HepG2 (cell line): ENCODE measurements around the gene CA7. TPM values are rescaled to one million over a fixed set of nuclear protein-coding genes. Genes with fewer than 3 reads are reported as not detected.

Experiments
- ATAC-seq: fragments of 200-7000 bp; cut with Tn5 transposase; 3 replicates; pipeline ENCODE4 v1.9.1; 2020; ENCODE audit warnings: mild to moderate bottlenecking, moderate library complexity
- BruUV-seq: library from RNA; stranded (reverse); fragments of 400-500 nt; replicated peaks from 2 replicates; lab custom pipeline; 2021; lab: Mats Ljungman, UMichigan
- CTCF ChIA-PET: fragments of 300-600 bp; formaldehyde crosslinking; extraction: SDS; loops from one replicate; lab custom pipeline; 2021; ENCODE audit warnings: low total read pairs, inconsistent platforms, low intra/inter-chr PET ratio; lab: Yijun Ruan, JAX
- POLR2A ChIA-PET: fragments of 350-600 bp; sonication (Branson Sonifier 250); formaldehyde crosslinking; loops from one replicate; lab custom pipeline; 2020; ENCODE audit warnings: antibody characterized with exemption, inconsistent platforms; lab: Yijun Ruan, JAX
- DNase-seq: peaks from one replicate; pipeline ENCODE4 v3.0.0-alpha.2; 2015; ENCODE audit warnings: low spot score
- FAIRE-seq: peaks from 3 replicates; lab custom pipeline; 2011; peaks lifted over from hg19 to GRCh38; lab: Jason Lieb, UNC
- H2AFZ ChIP-seq: one replicate; pipeline ENCODE4 v1.6.1; 2011; ENCODE audit warnings: low read length, inconsistent platforms
- H3K27ac ChIP-seq: fragments of 300-600 bp; 3 replicates; pipeline ENCODE4 v1.8.0; 2011; ENCODE audit warnings: mixed run types, mild to moderate bottlenecking, mixed read lengths, low read length, inconsistent platforms; ENCODE audit not compliant: insufficient read depth; ENCODE audit errors: extremely low read length
- H3K27me3 ChIP-seq, 2 experiments: fragments of 200-600 bp in 1 of 2; 2 replicates in 1 of 2; 3 replicates in 1 of 2; pipeline versions ENCODE4 v1.6.0 to v1.8.0; 2011; ENCODE audit warnings: low read length in 2 of 2, mild to moderate bottlenecking in 2 of 2, moderate library complexity in 2 of 2, inconsistent platforms in 1 of 2; ENCODE audit not compliant: insufficient read depth in 2 of 2, control insufficient read depth in 1 of 2
- H3K36me3 ChIP-seq, 2 experiments: fragments of 200-600 bp in 1 of 2; replicated peaks in 1 of 2; 2 replicates in 1 of 2; 3 replicates in 1 of 2; pipeline versions ENCODE4 v1.5.1 to v1.8.0; 2011; ENCODE audit warnings: low read length in 2 of 2, inconsistent platforms in 1 of 2; ENCODE audit not compliant: insufficient read depth in 2 of 2, control insufficient read depth in 1 of 2
- H3K4me1 ChIP-seq: 2 replicates; pipeline ENCODE4 v1.5.1; 2012; ENCODE audit warnings: low read length, inconsistent platforms; ENCODE audit not compliant: insufficient read depth
- H3K4me2 ChIP-seq: 2 replicates; pipeline ENCODE4 v1.6.0; 2011; ENCODE audit warnings: low read depth, low read length, inconsistent platforms
- H3K4me3 ChIP-seq, 3 experiments: fragments of 200-600 bp in 1 of 3; sonication (generic), shearing (Covaris generic) in 1 of 3; replicated peaks in 1 of 3; 2 replicates each; pipeline ENCODE4 v1.5.1; 2011 to 2016; ENCODE audit warnings: low read length in 3 of 3, inconsistent platforms in 2 of 3, low read depth in 2 of 3, mild to moderate bottlenecking in 2 of 3, control low read depth in 1 of 3, mixed read lengths in 1 of 3; ENCODE audit not compliant: insufficient read depth in 1 of 3
- H3K79me2 ChIP-seq: one replicate; pipeline ENCODE4 v1.6.1; 2011; ENCODE audit warnings: low read length, inconsistent platforms; ENCODE audit not compliant: insufficient read depth
- H3K9ac ChIP-seq: 2 replicates; pipeline ENCODE4 v1.6.0; 2011; ENCODE audit warnings: mild to moderate bottlenecking, low read depth, low read length, inconsistent platforms; ENCODE audit not compliant: insufficient read depth
- H3K9me3 ChIP-seq: 2 replicates; pipeline ENCODE4 v1.5.1; 2012; ENCODE audit warnings: mild to moderate bottlenecking, low read length
- H4K20me1 ChIP-seq: 2 replicates; pipeline ENCODE4 v1.6.0; 2011; ENCODE audit warnings: inconsistent platforms, mild to moderate bottlenecking, low read length, moderate library complexity; ENCODE audit not compliant: insufficient read depth
- BHLHE40 ChIP-seq: IDR thresholded peaks from 2 replicates; pipeline ENCODE4 v1.6.1; 2011; ENCODE audit warnings: low read length, improper control_type of control experiment
- KLF16 ChIP-seq, 2 experiments: sonication (generic) in 1 of 2; formaldehyde crosslinking in 1 of 2; IDR thresholded peaks; 2 replicates each; pipeline versions ENCODE4 v1.6.1 to v1.8.0; 2016 to 2023; ENCODE audit warnings: missing genetic modification reagents in 2 of 2, missing compliant biosample characterization in 1 of 2
- PATZ1 ChIP-seq: sonication (generic); formaldehyde crosslinking; IDR thresholded peaks from 2 replicates; pipeline ENCODE4 v1.4.0; 2020; ENCODE audit warnings: missing genetic modification reagents
- PHF8 ChIP-seq: sonication (generic); formaldehyde crosslinking; IDR thresholded peaks from 2 replicates; pipeline ENCODE4 v1.5.0; 2020; ENCODE audit warnings: missing genetic modification reagents
- PLRG1 ChIP-seq: fragments of 450-650 bp; conservative IDR thresholded peaks from 2 replicates; pipeline ENCODE4 v1.6.1; 2016
- PRPF4 ChIP-seq: fragments of 200-400 bp; formaldehyde crosslinking; IDR thresholded peaks from 2 replicates; pipeline ENCODE4 v1.6.1; 2016; ENCODE audit warnings: low read length, low read depth; ENCODE audit not compliant: poor library complexity, severe bottlenecking
- STAG1 ChIP-seq: sonication (generic); formaldehyde crosslinking; IDR thresholded peaks from 2 replicates; pipeline ENCODE4 v1.4.0; 2020; ENCODE audit warnings: missing genetic modification reagents
- TCF12 ChIP-seq, 2 experiments: fragments of 450-650 bp in 1 of 2; sonication (generic) in 1 of 2; formaldehyde crosslinking in 1 of 2; IDR thresholded peaks; 2 replicates each; pipeline versions ENCODE4 v1.6.1 to v1.8.0; 2017 to 2022; ENCODE audit warnings: antibody characterized with exemption in 1 of 2, mild to moderate bottlenecking in 1 of 2, missing genetic modification reagents in 1 of 2, moderate library complexity in 1 of 2
- ZBTB38 ChIP-seq: sonication (generic); formaldehyde crosslinking; IDR thresholded peaks from 2 replicates; pipeline ENCODE4 v1.5.1; 2020; ENCODE audit warnings: mild to moderate bottlenecking, missing genetic modification reagents
- ZMYM3 ChIP-seq: sonication (generic); formaldehyde crosslinking; IDR thresholded peaks from 2 replicates; pipeline ENCODE4 v1.5.1; 2020; ENCODE audit warnings: mild to moderate bottlenecking, missing genetic modification reagents
- ZNF776 ChIP-seq: sonication (generic); formaldehyde crosslinking; IDR thresholded peaks from 2 replicates; pipeline ENCODE4 v1.4.0; 2020; ENCODE audit warnings: mild to moderate bottlenecking, missing genetic modification reagents
- WGBS: methylation state at CpG from one replicate; pipeline ENCODE4 v1.1.6; 2017; ENCODE audit warnings: low lambda C conversion rate; 5-methylcytosine and 5-hydroxymethylcytosine counted together
- in situ Hi-C: cut with HindIII; loops from 2 replicates; pipeline ENCODE4 v1.10.0; 2017; ENCODE audit warnings: low pct_unique_long_range_greater_than_20kb; ENCODE audit not compliant: extremely low pct_ligation_motif_present
- intact Hi-C: fragments of 100-400 bp; cut with micrococcal nuclease; formaldehyde crosslinking; loops from one replicate; pipeline ENCODE4 v1.10.0; 2022; ENCODE audit not compliant: unreplicated experiment
- polyA plus RNA-seq, 8 experiments: library from polyadenylated mRNA; depleted of rRNA in 3 of 8; stranded (reverse) in 7 of 8; unstranded in 1 of 8; fragments of >200 nt; fragmentation: Illumina TruSeq in 4 of 8; extraction: Trizol in 4 of 8; gene quantifications; 2 replicates each; pipeline versions ENCODE4 v1.2.1 to v1.2.3, GENCODE V29; 2011 to 2016; ENCODE audit warnings: low read depth in 4 of 8, missing spikeins in 1 of 8, mixed read lengths in 1 of 8; ENCODE audit not compliant: insufficient read depth in 1 of 8
- total RNA-seq, 5 experiments: library from RNA; depleted of rRNA; stranded (reverse); fragments of >200 nt; fragmentation: Illumina TruSeq; extraction: Trizol; gene quantifications; 2 replicates each; pipeline ENCODE4 v1.2.3, GENCODE V29; 2016; ENCODE audit warnings: low read depth in 1 of 5
- TF ChIP-seq, protein P1 (sequence below): fragments of 450-650 bp; IDR thresholded peaks from 2 replicates; pipeline ENCODE4 v1.6.1; 2017; ENCODE audit warnings: mild to moderate bottlenecking
- TF ChIP-seq, protein P2 (sequence below): sonication (generic); formaldehyde crosslinking; IDR thresholded peaks from 2 replicates; pipeline ENCODE4 v1.4.0; 2020; ENCODE audit warnings: mild to moderate bottlenecking, missing genetic modification reagents

CA7 gene
- total and polyA plus RNA-seq, 2 of the 13 experiments (the other 11 are each of a cell fraction or from before 2014, with no cell fraction given): not detected

- intact Hi-C loops (no loop called here), in situ Hi-C loops (loop anchor here (5.0 kb wide), 1 partner anchor 34 kb away; the partner anchor contains the start of gene CES2)
- H3K9ac ChIP-seq: no peak overlapping the region
- H3K27me3 ChIP-seq: no peaks in the 10 kb centered on the region
- ChIA-PET POLR2A (interaction anchor here (2.0 to 10.3 kb wide), 3 partner anchors 17 to 31 kb away, joined by 4 to 86 read pairs (median 20); partner anchors contain the start of genes CDH16, CIAO2B and PDP2), CTCF (no interaction called here)
- no peaks in the 10 kb centered on the region for H3K9me3 ChIP-seq
- no peaks in the 10 kb centered on the region for H3K79me2 ChIP-seq
- peaks cover 94% of the 10 kb centered on the region for H3K4me1 ChIP-seq
- FAIRE-seq: no peak
- no peaks in the 10 kb centered on the region for H4K20me1 ChIP-seq
- H3K4me2 ChIP-seq: no peak overlapping the region
- ATAC-seq: no peak
- WGBS: 42% methylated on average over 12 of the region's 14 CpGs
- H3K36me3 ChIP-seq: no peaks in the 10 kb centered on the region
- no peak for DNase-seq
- BruUV-seq: no TSS peak
- H3K4me3 ChIP-seq: no peak overlapping the region
- H3K27ac ChIP-seq: no peak overlapping the region
- no peak overlapping the region for H2AFZ ChIP-seq
- TF ChIP-seq ZNF776 (0 out of 2 replicates have a peak, but pooled peaks have one; percentile 45), PLRG1 (no peak), KLF16 (CRISPR knock-in tag; IDR thresholded peaks at IDR 0.05) (no peak), PATZ1 (0 out of 2 replicates have a peak, but pooled peaks have one; percentile 14), ZBTB38 (CRISPR knock-in tag) (no peak), PHF8 (CRISPR knock-in tag) (0 out of 2 replicates have a peak, but pooled peaks have one; percentile 17), TCF12 (IDR thresholded peaks at IDR 0.05) (no peak), TCF12 (CRISPR knock-in tag; IDR thresholded peaks at IDR 0.05) (0 out of 2 replicates have a peak, but pooled peaks have one; percentile 36), ZMYM3 (CRISPR knock-in tag) (peak; percentile 84), STAG1 (CRISPR knock-in tag) (peak; percentile 39), PRPF4 (no peak), BHLHE40 (peak; percentile 43; the same call in 1 of the 2 replicates)
- TF ChIP-seq, protein P1, sequence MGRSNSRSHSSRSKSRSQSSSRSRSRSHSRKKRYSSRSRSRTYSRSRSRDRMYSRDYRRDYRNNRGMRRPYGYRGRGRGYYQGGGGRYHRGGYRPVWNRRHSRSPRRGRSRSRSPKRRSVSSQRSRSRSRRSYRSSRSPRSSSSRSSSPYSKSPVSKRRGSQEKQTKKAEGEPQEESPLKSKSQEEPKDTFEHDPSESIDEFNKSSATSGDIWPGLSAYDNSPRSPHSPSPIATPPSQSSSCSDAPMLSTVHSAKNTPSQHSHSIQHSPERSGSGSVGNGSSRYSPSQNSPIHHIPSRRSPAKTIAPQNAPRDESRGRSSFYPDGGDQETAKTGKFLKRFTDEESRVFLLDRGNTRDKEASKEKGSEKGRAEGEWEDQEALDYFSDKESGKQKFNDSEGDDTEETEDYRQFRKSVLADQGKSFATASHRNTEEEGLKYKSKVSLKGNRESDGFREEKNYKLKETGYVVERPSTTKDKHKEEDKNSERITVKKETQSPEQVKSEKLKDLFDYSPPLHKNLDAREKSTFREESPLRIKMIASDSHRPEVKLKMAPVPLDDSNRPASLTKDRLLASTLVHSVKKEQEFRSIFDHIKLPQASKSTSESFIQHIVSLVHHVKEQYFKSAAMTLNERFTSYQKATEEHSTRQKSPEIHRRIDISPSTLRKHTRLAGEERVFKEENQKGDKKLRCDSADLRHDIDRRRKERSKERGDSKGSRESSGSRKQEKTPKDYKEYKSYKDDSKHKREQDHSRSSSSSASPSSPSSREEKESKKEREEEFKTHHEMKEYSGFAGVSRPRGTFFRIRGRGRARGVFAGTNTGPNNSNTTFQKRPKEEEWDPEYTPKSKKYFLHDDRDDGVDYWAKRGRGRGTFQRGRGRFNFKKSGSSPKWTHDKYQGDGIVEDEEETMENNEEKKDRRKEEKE: no peak
- TF ChIP-seq, protein P2, sequence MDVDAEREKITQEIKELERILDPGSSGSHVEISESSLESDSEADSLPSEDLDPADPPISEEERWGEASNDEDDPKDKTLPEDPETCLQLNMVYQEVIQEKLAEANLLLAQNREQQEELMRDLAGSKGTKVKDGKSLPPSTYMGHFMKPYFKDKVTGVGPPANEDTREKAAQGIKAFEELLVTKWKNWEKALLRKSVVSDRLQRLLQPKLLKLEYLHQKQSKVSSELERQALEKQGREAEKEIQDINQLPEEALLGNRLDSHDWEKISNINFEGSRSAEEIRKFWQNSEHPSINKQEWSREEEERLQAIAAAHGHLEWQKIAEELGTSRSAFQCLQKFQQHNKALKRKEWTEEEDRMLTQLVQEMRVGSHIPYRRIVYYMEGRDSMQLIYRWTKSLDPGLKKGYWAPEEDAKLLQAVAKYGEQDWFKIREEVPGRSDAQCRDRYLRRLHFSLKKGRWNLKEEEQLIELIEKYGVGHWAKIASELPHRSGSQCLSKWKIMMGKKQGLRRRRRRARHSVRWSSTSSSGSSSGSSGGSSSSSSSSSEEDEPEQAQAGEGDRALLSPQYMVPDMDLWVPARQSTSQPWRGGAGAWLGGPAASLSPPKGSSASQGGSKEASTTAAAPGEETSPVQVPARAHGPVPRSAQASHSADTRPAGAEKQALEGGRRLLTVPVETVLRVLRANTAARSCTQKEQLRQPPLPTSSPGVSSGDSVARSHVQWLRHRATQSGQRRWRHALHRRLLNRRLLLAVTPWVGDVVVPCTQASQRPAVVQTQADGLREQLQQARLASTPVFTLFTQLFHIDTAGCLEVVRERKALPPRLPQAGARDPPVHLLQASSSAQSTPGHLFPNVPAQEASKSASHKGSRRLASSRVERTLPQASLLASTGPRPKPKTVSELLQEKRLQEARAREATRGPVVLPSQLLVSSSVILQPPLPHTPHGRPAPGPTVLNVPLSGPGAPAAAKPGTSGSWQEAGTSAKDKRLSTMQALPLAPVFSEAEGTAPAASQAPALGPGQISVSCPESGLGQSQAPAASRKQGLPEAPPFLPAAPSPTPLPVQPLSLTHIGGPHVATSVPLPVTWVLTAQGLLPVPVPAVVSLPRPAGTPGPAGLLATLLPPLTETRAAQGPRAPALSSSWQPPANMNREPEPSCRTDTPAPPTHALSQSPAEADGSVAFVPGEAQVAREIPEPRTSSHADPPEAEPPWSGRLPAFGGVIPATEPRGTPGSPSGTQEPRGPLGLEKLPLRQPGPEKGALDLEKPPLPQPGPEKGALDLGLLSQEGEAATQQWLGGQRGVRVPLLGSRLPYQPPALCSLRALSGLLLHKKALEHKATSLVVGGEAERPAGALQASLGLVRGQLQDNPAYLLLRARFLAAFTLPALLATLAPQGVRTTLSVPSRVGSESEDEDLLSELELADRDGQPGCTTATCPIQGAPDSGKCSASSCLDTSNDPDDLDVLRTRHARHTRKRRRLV (CRISPR knock-in tag): no peak
These were observed 58.7 kb downstream of the CA7 start for GRCh38 chr16:66902648-66903543.
